KMS-11 (cell line): ENCODE data around the gene RASSF9.

Source experiments
- H2AFZ ChIP-seq: fragments of 200-600 bp; sonication (generic); 2 replicates; pipeline ENCODE4 v1.6.1; 2016; ENCODE audit warnings: antibody characterized with exemption, mixed run types, low read depth
- H3K27ac ChIP-seq: fragments of 200-600 bp; sonication (generic); 2 replicates; pipeline ENCODE4 v1.6.1; 2016; ENCODE audit warnings: mild to moderate bottlenecking, mixed run types
- H3K27me3 ChIP-seq: fragments of 200-600 bp; sonication (generic); 2 replicates; pipeline ENCODE4 v1.6.1; 2017; ENCODE audit warnings: mild to moderate bottlenecking, low read depth, mixed run types, moderate library complexity; ENCODE audit not compliant: insufficient read depth
- H3K36me3 ChIP-seq: fragments of 200-600 bp; sonication (generic); 2 replicates; pipeline ENCODE4 v1.6.1; 2017; ENCODE audit warnings: mild to moderate bottlenecking, mixed run types; ENCODE audit not compliant: insufficient read depth
- H3K4me1 ChIP-seq: fragments of 200-600 bp; sonication (generic); 2 replicates; pipeline ENCODE4 v1.6.1; 2016; ENCODE audit warnings: mild to moderate bottlenecking, low read depth, mixed run types; ENCODE audit not compliant: poor library complexity, severe bottlenecking
- H3K4me2 ChIP-seq: fragments of 200-600 bp; sonication (generic); 2 replicates; pipeline ENCODE4 v1.7.0; 2016; ENCODE audit warnings: mild to moderate bottlenecking, mixed run types
- H3K4me3 ChIP-seq: fragments of 200-600 bp; sonication (generic); IDR thresholded peaks from 2 replicates; pipeline ENCODE4 v1.6.1; 2017; ENCODE audit warnings: low read depth, low read length, mixed read lengths; ENCODE audit not compliant: insufficient read depth
- H3K79me2 ChIP-seq: fragments of 200-600 bp; sonication (generic); 2 replicates; pipeline ENCODE4 v1.6.1; 2016; ENCODE audit warnings: low read depth, mixed run types; ENCODE audit not compliant: insufficient read depth
- H3K9ac ChIP-seq: fragments of 200-600 bp; sonication (generic); 2 replicates; pipeline ENCODE4 v1.6.1; 2016; ENCODE audit warnings: mild to moderate bottlenecking, mixed run types
- H4K20me1 ChIP-seq: fragments of 200-600 bp; sonication (generic); 2 replicates; pipeline ENCODE4 v1.6.1; 2016; ENCODE audit warnings: mild to moderate bottlenecking, mixed run types; ENCODE audit not compliant: insufficient read depth
- CTCF ChIP-seq: fragments of 200-600 bp; sonication (generic); conservative IDR thresholded peaks from 2 replicates; pipeline ENCODE4 v1.6.1; 2017; ENCODE audit warnings: low read depth, mild to moderate bottlenecking, antibody characterized with exemption, low read length, moderate library complexity, mixed read lengths

The RASSF9 gene

GRCh38 chr12:85872497-85873091 lies 36.4 kb upstream of the RASSF9 start:
- Histone ChIP-seq H3K9ac (no peak overlapping the region), H3K4me2 (no peak overlapping the region), H3K27me3 (no peaks in the 10 kb centered on the region), H3K4me3 (no peak overlapping the region), H3K27ac (no peak overlapping the region), H2AFZ (no peak overlapping the region), H3K79me2 (no peaks in the 10 kb centered on the region), H3K4me1 (no peaks in the 10 kb centered on the region), H3K36me3 (no peaks in the 10 kb centered on the region), H4K20me1 (no peaks in the 10 kb centered on the region)
- peak; percentile 61 for TF ChIP-seq CTCF

- no peaks in the 10 kb centered on the region for H4K20me1 ChIP-seq
- TF ChIP-seq CTCF = peak; percentile 73
- no peak overlapping the region for H3K27ac ChIP-seq
- H3K36me3 ChIP-seq = no peaks in the 10 kb centered on the region
- no peaks in the 10 kb centered on the region for H3K27me3 ChIP-seq
- no peaks in the 10 kb centered on the region for H3K79me2 ChIP-seq
- H2AFZ ChIP-seq = no peak overlapping the region
- H3K4me3 ChIP-seq = no peak overlapping the region
- H3K4me1 ChIP-seq = no peaks in the 10 kb centered on the region
- no peak overlapping the region for H3K9ac ChIP-seq
- no peak overlapping the region for H3K4me2 ChIP-seq
Measured at GRCh38 chr12:85866986-85867776, 31.0 kb upstream of the RASSF9 start.

GRCh38 chr12:85865890-85866289 lies 29.7 kb upstream of the RASSF9 start:
- TF ChIP-seq CTCF = no peak
- H3K79me2 ChIP-seq = no peaks in the 10 kb centered on the region
- no peak overlapping the region for H3K27ac ChIP-seq
- no peaks in the 10 kb centered on the region for H4K20me1 ChIP-seq
- H3K27me3 ChIP-seq = no peaks in the 10 kb centered on the region
- no peak overlapping the region for H2AFZ ChIP-seq
- no peak overlapping the region for H3K4me3 ChIP-seq
- H3K4me1 ChIP-seq = no peaks in the 10 kb centered on the region
- no peaks in the 10 kb centered on the region for H3K36me3 ChIP-seq
- H3K9ac ChIP-seq = no peak overlapping the region
- no peak overlapping the region for H3K4me2 ChIP-seq

GRCh38 chr12:85856966-85857365 lies 20.8 kb upstream of the RASSF9 start:
- Histone ChIP-seq H3K36me3 (no peaks in the 10 kb centered on the region), H3K4me1 (no peaks in the 10 kb centered on the region), H3K27ac (no peak overlapping the region), H2AFZ (no peak overlapping the region), H4K20me1 (no peaks in the 10 kb centered on the region), H3K27me3 (no peaks in the 10 kb centered on the region), H3K4me2 (no peak overlapping the region), H3K79me2 (no peaks in the 10 kb centered on the region), H3K9ac (no peak overlapping the region), H3K4me3 (no peak overlapping the region)
- TF ChIP-seq CTCF = no peak
